ENCODE results near the gene MCF2L2. TPM values are rescaled to one million over a fixed set of nuclear protein-coding genes. Genes with fewer than 3 reads are reported as not detected.

MCF2L2 gene
- total and polyA plus RNA-seq, 11 donors, result 0.12 to 1.4 (median 0.23) TPM; not detected in 1

DNA sequence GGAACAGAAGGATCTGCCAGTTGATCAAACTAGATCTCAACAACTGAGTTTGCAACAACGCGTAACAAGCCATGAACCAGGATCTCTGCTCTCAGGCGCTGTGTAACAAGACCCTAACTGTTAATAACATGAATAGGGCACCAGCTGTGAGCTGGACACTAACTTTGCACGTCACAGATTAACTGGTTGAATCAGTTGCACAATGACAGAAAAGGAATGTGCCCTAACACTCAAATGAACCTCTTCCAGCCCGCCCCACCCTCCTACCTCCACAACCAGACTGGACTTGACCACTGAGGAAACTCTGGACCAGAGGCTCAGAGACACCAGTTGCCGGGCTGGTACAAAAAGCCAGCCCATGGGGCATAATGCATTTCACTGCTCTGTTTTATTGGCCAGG lies 34.3 kb downstream of the MCF2L2 start:
- no peaks in the 10 kb centered on the region for H3K9me3 ChIP-seq
- no peak overlapping the region for H3K4me3 ChIP-seq
- H3K27ac ChIP-seq, result no peak overlapping the region
- no peaks in the 10 kb centered on the region for H3K36me3 ChIP-seq
- DNase-seq, result no peak
- 76 to 81% (median 79%) methylated on average over 6 of the region's 6 CpGs for WGBS, 4 donors
- H3K4me1 ChIP-seq, result no peaks in the 10 kb centered on the region
- intact Hi-C loops (cut with DNase I), result no loop called here
- peaks cover 0 to 3% (median 0%) of the 10 kb centered on the region in 9 donors for H3K27me3 ChIP-seq
- ATAC-seq, result peak in 1 of 4 donors; percentile 38
- no peak for TF ChIP-seq POLR2A (IDR thresholded peaks at IDR 0.05)
- TF ChIP-seq, protein P1, sequence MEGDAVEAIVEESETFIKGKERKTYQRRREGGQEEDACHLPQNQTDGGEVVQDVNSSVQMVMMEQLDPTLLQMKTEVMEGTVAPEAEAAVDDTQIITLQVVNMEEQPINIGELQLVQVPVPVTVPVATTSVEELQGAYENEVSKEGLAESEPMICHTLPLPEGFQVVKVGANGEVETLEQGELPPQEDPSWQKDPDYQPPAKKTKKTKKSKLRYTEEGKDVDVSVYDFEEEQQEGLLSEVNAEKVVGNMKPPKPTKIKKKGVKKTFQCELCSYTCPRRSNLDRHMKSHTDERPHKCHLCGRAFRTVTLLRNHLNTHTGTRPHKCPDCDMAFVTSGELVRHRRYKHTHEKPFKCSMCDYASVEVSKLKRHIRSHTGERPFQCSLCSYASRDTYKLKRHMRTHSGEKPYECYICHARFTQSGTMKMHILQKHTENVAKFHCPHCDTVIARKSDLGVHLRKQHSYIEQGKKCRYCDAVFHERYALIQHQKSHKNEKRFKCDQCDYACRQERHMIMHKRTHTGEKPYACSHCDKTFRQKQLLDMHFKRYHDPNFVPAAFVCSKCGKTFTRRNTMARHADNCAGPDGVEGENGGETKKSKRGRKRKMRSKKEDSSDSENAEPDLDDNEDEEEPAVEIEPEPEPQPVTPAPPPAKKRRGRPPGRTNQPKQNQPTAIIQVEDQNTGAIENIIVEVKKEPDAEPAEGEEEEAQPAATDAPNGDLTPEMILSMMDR (IDR thresholded peaks at IDR 0.05), result no peak

DNA sequence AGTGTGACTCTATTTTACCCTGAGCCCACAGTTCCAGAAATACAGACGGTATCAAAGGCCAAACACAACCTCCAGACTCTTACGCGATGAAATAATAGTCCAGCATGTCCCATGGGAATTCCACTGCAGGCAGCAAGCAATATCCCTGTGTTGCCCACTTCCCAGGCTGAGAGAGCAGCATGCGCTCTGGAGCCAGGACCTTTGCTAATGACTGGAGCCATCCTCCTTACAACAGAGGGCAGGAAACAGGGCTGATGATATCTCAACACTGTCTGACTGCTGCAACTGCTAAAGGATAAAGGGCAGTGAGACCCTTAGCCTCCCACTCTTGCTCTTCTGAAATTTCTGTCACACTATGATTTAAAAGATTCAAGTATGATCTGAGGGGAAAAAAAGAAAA lies 34.8 kb downstream of the MCF2L2 start:
- TF ChIP-seq POLR2A (IDR thresholded peaks at IDR 0.05), result no peak
- TF ChIP-seq, protein P1 (IDR thresholded peaks at IDR 0.05), result no peak
- Histone ChIP-seq H3K4me1 (no peaks in the 10 kb centered on the region), H3K27ac (no peak overlapping the region), H3K9me3 (no peaks in the 10 kb centered on the region), H3K27me3 (peaks cover 0 to 3% (median 0%) of the 10 kb centered on the region in 9 donors), H3K36me3 (no peaks in the 10 kb centered on the region), H3K4me3 (no peak overlapping the region)
- intact Hi-C loops (cut with DNase I), result no loop called here
- ATAC-seq, result peak in 2 of 4 donors; percentile 44 to 52
- DNase-seq, result no peak
- WGBS, 4 donors, result 29 to 56% (median 44%) methylated on average over 4 of the region's 4 CpGs

DNA sequence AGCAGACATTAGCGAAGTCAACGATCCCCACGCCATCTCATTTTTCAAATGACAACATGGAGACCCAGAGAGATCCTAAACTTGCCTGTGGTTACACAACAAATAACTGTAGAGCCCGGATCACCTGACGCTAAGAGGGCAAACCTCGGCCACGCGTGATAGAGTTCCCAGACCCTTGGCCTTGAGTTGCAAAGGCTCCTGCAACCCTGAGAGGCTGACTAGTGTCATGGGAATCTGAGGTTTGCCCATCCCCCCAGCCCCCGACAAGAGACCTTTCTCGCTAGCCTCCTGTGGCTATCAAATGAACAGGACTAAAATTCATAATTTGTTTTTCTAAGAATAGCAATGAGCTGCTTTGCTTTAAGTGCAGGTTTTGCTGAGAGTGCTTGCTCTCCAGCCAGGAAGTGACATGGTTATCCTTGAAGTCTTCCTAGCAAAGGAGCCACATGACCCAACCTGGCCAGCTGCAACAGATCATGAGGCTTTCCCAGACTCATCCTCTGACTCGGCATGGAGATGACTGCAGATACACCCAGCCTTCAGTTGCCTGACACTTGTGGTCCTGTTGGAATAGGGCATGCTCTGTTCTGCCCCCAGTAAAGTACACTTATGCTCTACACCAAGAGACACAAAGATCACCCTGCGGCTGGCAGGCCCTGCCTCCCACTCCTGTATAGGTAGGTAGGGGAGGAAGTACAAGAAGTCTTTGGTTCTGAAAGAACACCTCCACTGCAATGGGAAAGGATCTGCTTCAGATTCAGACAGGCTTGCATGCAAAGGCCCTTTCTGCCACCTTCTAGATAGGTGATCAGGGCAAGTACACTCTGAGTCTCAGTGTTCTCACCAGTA lies 36.0 kb downstream of the MCF2L2 start:
- no peak for TF ChIP-seq POLR2A (IDR thresholded peaks at IDR 0.05)
- TF ChIP-seq, protein P1 (IDR thresholded peaks at IDR 0.05), result no peak
- WGBS, 4 donors, result 78 to 86% (median 83%) methylated on average over 12 of the region's 12 CpGs
- H3K4me1 ChIP-seq, result no peaks in the 10 kb centered on the region
- no peak for DNase-seq
- H3K9me3 ChIP-seq, result no peaks in the 10 kb centered on the region
- ATAC-seq, result no peak
- no peak overlapping the region for H3K4me3 ChIP-seq
- intact Hi-C loops (cut with DNase I), result no loop called here
- peaks cover 0 to 3% (median 0%) of the 10 kb centered on the region in 9 donors for H3K27me3 ChIP-seq
- H3K36me3 ChIP-seq, result no peaks in the 10 kb centered on the region
- no peak overlapping the region for H3K27ac ChIP-seq

DNA sequence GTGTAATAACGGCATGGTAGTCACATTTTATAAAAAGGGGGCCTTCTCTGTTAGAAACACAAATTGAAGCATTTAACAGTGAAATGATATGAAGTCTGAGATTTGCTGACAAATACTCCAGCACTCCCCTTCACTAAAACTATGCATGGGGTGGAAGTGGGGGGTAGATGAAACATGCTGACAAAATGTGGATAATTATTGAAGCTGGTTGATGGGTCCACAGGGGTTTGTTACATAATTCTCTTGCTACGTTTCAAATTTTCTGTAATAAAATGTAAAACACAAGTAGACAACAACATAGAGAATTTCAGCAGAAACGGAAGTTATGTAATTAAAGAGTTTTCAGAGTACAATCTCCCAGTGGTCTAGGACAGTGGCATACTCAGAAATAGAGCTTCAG lies 37.0 kb downstream of the MCF2L2 start:
- H3K36me3 ChIP-seq, result no peaks in the 10 kb centered on the region
- no peak overlapping the region for H3K27ac ChIP-seq
- TF ChIP-seq, protein P1 (IDR thresholded peaks at IDR 0.05), result no peak
- TF ChIP-seq POLR2A (IDR thresholded peaks at IDR 0.05), result no peak
- no peak for ATAC-seq
- H3K4me1 ChIP-seq, result no peaks in the 10 kb centered on the region
- no peak for DNase-seq
- intact Hi-C loops (cut with DNase I), result no loop called here
- H3K4me3 ChIP-seq, result no peak overlapping the region
- no peaks in the 10 kb centered on the region for H3K9me3 ChIP-seq
- H3K27me3 ChIP-seq, result peaks cover 0 to 3% (median 0%) of the 10 kb centered on the region in 9 donors
- WGBS, 4 donors, result 75 to 86% (median 84%) methylated on average over 3 of the region's 3 CpGs
